ENCODE data around the gene LAMA3. TPM values are rescaled to one million over a fixed set of nuclear protein-coding genes. Genes with fewer than 3 reads are reported as not detected.

LAMA3 gene
- total and polyA plus RNA-seq, 2 donors (not counting 3 experiments of a cell fraction or from before 2014, with no cell fraction given): 2.6 to 12.3 TPM

DNA sequence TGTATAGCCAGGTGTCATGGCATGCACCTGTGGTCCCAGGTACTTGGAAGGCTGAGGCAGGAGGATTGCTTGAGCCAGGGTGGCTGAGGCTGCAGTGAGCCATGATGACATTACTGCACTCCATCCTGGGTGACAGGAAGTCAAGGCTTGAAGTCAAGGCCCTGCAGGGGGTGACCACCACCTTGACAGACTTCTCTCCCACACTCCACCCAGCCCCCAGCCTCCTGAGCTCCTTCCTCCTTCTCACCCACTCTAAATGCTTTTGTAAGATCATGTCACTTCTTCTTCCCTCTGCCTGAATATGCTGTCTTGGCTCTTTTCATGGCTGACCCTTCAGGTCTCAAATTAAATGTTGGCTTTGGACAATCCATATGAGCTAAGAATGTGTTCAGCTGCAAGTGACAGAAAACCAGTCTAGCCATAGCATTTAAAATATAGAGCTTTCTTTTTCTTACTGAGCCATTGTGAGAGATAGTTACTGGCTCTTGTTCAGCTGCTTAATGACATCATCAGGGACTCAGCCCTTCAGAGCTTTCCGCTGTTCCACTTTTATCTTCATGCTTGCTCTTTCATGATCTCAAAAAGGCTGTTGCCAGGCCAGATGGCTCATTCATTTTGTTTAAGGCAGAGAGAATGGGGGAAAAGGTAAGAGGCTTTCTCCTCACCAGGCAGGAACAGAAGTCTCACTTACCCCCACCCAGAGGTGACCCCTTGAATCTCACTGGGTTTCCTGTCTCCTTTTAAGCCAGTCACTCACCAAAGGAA is 288.6 kb downstream of the LAMA3 start:
- BruUV-seq (replicated peaks): no TSS peak
- CTCF ChIA-PET: interaction anchor here (1.2 kb wide), 1 partner anchor 24 kb away, joined by 3 read pairs; no protein-coding TSS in a partner anchor
- dilution Hi-C loops (cut with MboI; ENCODE audit: extremely low pct_ligation_motif_present, low sequenced_read_pairs) (no loop called here), intact Hi-C loops (cut with micrococcal nuclease) (no loop called here)
- Histone ChIP-seq H4K20me1 (replicated peaks; ENCODE audit: control insufficient read depth, extremely low read depth, insufficient read depth, low read length) (no peaks in the 10 kb centered on the region), H3K4me3 (replicated peaks in 1 of 3; ENCODE audit: insufficient read depth in 1 of 3, low read depth in 1 of 3, low read length in 3 of 3) (no peak overlapping the region), H3K9me3 (replicated peaks; ENCODE audit: control insufficient read depth, insufficient read depth, low read length) (no peaks in the 10 kb centered on the region), H3K27ac (ENCODE audit: insufficient read depth, low read depth, low read length) (no peak overlapping the region), H3K9me1 (replicated peaks; ENCODE audit: control insufficient read depth, extremely low read depth, insufficient read depth, low read length) (no peaks in the 10 kb centered on the region), H3K4me1 (ENCODE audit: control insufficient read depth, extremely low read depth, insufficient read depth, low read length) (no peaks in the 10 kb centered on the region), H3K36me3 (ENCODE audit: control insufficient read depth in 2 of 2, extremely low read depth in 1 of 2, insufficient read depth in 2 of 2, low read length in 2 of 2) (no peaks in the 10 kb centered on the region), H3K4me2 (ENCODE audit: insufficient read depth, low read length) (no peak overlapping the region), H3K79me2 (ENCODE audit: control insufficient read depth, insufficient read depth, low read length) (no peaks in the 10 kb centered on the region), H3K27me3 (ENCODE audit: control insufficient read depth in 2 of 2, insufficient read depth in 2 of 2, low read length in 2 of 2) (peaks cover 5 to 14% of the 10 kb centered on the region in 2 experiments), H3K9ac (replicated peaks; ENCODE audit: extremely low read depth, insufficient read depth, low read length) (no peak overlapping the region), H2AFZ (ENCODE audit: low read depth, low read length) (no peak overlapping the region)
- no peak for DNase-seq (ENCODE audit: low read depth, low spot score)
- POLR2A ChIA-PET: interaction anchor here (0.7 kb wide), 1 partner anchor 136 kb away, joined by 6 read pairs; no protein-coding TSS in a partner anchor
- no peak for FAIRE-seq
- TF ChIP-seq POLR2AphosphoS5 (IDR thresholded peaks at IDR 0.05; ENCODE audit: insufficient read depth, low read depth, low read length): no peak
- no peak for TF ChIP-seq GATA2 (IDR thresholded peaks at IDR 0.05; ENCODE audit: insufficient read depth, insufficient read length, low read depth, low read length)
- no peak for TF ChIP-seq MAX (IDR thresholded peaks at IDR 0.05; ENCODE audit: insufficient read depth, insufficient read length)
- TF ChIP-seq JUN (IDR thresholded peaks at IDR 0.05; ENCODE audit: borderline replicate concordance, insufficient read depth, insufficient read length, low read depth): no peak
- no peak for TF ChIP-seq EZH2 (IDR thresholded peaks at IDR 0.05; ENCODE audit: borderline replicate concordance, low read depth, low read length, severe bottlenecking)
- no peak for TF ChIP-seq CTCF (IDR thresholded peaks at IDR 0.05; ENCODE audit: extremely low read depth in 1 of 2, insufficient read depth in 1 of 2, low read depth in 1 of 2, low read length in 2 of 2)
- no peak for TF ChIP-seq POLR2A (IDR thresholded peaks at IDR 0.05; ENCODE audit: low read depth, low read length)
- no peak for TF ChIP-seq MYC (IDR thresholded peaks at IDR 0.05; ENCODE audit: low read depth, low read length)
- TF ChIP-seq FOS (IDR thresholded peaks at IDR 0.05; ENCODE audit: borderline replicate concordance, insufficient read depth, low read length): no peak

Measured in endothelial cell of umbilical vein (primary cell).